Stimulated activated CD4-positive, alpha-beta T cell treated with anti-CD3 and anti-CD28 coated beads, TNF-alpha, amount 100 ng/mL, for 4 hours (primary cell): ENCODE results near the gene APC.
"Not testable (repeated sequence)": the region's sequence is repeated elsewhere in the genome, so short reads cannot be mapped to it uniquely, and the experiment has no call there.

ENCODE experiments used
- DNase-seq, 3 experiments: peaks; one replicate each; pipeline ENCODE4 v3.0.0-alpha.2; 2020; ENCODE audit warnings: low read depth in 3 of 3

Gene APC

DNA sequence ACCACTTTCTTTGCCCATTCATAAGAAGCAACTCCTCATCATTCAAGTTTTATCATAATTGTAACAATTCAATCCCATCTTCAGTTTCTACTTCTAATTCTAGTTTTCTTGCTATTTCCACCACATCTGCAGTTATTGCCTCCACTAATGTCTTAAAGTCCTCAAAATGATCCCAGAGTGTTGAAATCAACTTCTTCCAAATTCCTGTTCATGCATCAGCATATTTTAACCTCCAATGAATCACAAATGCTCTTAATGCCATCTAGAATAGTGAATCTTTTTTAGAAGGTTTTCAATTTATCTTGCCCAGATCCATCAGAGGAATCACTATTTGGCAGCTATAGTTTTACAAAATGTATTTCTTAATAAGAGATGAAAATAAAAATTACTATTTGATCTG is 120.2 kb downstream of the APC start:
- DNase-seq, result no peak

DNA sequence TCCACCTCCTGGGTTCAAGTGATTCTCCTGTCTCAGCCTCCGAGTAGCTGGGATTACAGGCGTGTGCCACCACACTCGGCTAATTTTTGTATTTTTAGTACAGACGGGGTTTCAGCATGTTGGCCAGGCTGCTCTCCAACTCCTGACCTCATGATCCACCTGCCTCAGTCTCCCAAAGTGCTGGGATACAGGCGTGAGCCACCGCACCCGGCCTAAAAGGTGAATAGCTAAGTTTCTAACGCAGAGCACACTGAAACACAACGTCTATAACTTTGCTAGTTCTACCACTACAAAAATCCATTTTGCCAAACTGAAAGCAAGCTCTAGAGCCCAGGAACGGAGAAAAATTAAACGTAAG is 122.9 kb downstream of the APC start:
- DNase-seq, result not testable (repeated sequence)

DNA sequence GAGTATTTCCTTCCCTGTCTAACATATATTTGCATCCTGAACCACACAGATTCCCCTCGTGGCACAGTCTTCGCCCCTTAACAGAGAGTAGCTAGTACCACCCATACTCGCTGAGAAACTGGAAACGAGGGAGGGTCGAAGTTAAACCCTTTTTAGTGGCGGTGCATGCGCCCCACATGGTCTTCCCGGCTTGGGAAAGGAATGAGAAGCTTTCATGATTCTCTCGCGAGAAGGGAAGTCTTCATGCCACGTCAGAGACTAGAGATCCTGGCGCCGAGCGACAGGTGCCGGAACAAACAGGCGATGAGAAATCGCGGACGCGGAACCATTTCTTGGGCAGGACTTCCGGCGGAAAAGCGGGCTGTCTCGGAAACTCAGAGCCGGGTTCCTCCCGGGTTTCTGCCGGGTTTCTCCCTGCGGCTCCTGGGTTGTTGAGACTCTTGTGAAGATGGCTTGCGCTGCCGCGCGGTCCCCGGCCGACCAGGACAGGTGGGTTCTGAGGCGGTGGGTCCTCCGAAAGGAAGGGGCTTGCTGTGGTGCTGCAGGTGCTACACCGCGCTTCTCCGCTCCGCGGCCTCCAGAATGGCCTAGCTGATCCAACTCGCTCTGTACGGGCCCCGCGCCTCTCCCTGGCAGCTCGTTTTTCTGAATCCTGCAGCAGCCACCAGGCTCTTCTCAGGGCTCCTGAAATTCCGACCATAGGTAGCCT is 123.4 kb downstream of the APC start, which contains the start of gene SRP19:
SRP19 (plus strand) TSS at position 359 of the 709 bp plus-strand sequence; CDS start at position 449, 90 bp downstream.
- DNase-seq, result peak; percentile 75 to 80 (median 80)

DNA sequence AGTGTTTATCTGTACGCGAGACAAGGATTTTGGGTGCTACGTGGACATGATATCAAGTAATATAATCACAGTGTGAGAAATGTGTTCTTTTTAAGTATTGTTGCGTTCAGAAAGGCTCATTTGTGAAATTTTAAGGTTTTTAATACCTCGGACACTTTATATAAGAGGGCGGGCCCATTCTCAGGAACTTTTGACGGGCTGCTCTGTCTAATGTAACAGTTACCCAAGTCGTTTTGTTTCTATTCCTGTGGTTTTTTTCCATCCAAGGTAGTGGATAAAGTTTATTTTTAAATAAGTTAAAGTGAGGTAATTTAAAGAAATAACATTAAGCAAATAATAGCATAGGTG is 123.9 kb downstream of the APC start:
- DNase-seq, result no peak

DNA sequence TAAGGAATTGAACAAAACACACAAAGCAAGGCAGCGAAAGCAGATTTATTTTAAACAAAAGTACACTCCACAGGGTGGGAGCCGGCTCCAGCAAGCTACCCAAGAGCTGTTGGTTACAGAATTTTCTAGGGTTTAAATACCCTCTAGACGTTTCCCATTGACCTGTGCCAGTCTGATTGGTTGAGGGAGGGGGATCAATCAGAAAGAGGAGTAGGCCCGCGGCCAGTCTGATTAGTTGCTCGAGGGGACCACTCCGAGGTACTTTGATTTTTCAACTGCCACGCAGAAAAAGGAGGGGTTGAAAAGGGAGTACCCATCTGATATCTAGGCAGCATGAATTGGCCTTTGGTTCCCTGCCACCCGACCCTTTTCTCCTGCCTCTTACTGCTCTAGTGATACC is 124.4 kb downstream of the APC start:
- no peak for DNase-seq

DNA sequence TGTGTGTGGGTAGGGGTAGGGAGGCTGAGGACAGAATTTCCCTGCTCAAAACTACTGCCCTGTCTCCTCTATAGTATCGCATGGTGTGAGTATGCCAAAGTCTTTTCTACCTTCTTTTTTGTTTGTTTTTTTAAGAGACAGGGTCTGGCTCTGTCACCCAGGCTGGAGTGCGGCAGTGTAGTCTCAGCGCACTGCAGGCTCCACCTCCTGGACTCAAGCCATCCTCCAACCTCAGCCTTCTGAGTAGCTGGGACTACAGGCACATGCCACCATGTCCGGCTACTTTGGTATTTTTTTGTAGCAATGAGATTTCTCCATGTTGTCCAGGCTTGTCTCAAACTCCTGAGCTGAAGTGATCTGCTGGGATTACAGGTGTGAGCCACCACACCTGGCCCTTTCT is 125.9 kb downstream of the APC start:
- DNase-seq, result no peak

DNA sequence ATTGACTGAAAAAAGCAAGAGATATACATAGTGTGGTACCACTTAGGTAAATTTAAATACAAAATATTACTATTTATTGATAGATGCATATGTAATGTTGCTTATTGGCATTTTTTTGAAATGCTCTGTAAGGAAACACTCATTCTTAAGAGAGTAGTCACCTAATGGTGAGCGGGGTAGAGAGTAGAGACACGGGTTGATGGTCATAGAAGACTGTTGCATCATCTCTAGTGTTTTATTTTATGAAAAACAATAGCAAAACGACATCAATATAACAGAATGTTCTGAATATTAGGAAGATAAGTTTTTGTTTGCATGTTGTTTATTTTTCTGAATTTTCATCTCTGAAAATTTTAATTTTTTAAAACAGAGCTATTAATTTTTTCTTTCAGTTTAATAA is 127.4 kb downstream of the APC start:
- DNase-seq, result no peak

DNA sequence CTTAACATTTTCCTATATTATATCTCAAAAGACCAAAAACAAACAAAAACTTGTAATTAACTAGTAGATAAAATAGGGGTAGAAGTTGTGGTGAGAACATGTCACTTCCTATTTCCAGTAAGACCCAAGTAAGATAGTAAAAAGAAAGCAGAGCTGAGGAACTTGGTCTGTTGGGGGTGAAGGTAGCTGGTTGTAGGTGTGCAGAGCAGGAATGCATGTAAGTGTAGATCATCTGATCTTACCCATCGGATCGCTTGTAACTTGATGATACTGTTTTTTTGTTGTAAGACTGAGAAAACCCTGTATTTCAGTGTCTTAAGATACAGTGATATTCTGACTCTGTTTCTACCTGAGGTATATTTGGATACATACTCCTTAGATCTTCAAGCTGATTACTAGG is 129.1 kb downstream of the APC start:
- no peak for DNase-seq

DNA sequence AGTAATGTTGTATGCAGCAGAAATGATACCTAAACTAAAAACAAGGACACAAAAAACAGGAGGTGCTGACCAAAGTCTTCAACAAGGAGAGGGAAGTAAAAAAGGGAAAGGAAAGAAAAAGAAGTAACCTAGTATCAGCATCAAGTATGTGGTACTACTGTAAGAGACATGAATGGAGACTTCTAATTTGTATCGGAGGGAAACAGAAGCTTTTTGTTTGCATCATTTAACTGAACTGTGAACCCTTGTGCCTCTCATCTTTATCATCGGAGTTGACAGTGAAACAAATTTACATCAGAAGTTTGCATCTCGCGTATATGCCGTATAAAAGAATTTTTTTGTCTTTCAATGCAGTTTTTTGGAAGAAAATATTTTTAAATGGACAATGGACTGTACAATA is 129.7 kb downstream of the APC start:
- DNase-seq, result no peak

DNA sequence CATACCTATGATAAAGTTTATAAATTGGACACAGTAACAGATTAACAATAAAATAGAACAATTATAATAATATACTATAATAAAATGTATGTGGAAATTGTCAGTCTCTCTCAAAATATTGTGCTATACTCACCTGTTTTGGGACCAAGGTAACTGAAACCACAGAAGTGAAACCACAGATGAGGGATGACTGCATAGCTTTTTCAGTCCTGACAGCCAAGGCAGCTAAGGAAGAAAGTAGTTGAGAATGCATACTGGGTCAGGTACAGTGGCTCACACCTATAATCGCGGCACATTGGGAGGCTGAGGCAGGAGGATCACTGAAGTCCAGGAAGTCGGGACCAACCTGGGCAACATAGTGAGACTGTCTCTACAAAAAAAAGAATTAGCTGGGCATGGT is 132.3 kb downstream of the APC start:
- DNase-seq, result no peak

DNA sequence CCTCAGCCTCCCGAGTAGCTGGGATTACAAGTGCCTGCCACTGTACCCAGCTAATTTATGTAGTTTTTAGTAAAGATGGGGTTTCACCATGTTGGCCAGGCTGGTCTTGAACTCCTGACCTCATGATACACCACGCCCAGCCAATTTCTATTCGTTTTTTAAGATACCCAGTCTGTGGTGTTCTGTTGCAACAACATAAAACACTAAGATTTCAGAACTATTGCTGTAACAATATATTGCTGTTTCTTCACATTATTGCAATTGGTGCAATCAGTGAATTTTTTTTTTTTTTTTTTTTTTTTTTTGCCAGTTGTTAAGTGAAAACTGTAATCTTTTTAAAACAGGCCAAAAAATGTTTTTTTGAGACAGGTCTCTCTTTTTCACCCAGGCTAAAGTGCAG is 133.3 kb downstream of the APC start:
- DNase-seq, result no peak

DNA sequence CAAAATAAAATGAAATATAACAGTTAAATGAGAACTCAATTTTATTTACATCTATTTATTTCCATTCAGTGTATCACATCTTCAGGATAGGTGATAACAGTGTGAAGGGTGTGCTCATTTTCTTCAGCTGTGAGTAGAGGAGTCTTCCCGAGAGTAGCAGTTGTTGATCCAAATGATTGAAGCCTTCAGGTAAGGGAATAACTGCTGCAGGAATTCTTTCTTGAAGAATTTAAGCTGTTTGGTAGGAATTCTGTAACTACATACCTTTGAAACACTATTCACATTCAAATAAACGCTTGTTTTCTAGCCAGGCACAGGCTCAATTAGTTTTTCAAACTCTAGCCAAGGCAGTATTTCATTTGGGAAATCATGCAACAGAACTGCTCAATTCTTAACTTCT is 138.7 kb downstream of the APC start:
- no peak for DNase-seq

DNA sequence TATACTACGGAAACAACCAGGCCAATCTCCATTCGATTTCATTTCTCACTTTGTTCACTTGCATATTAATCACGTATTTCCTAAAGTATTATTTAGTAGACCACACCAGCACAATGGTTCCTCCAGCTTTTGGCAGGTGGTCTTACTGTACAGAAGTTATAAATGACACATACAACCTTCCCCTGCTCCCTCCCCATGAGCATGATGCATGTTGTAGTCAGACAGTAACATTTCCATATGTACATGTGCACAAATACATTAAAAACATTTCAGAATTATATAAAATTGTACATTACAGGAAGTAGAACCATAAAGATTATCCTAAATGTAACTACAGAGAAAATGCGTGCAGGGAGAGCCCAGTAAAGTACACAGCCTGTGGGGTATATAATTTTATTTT is 140.4 kb downstream of the APC start:
- no peak for DNase-seq

DNA sequence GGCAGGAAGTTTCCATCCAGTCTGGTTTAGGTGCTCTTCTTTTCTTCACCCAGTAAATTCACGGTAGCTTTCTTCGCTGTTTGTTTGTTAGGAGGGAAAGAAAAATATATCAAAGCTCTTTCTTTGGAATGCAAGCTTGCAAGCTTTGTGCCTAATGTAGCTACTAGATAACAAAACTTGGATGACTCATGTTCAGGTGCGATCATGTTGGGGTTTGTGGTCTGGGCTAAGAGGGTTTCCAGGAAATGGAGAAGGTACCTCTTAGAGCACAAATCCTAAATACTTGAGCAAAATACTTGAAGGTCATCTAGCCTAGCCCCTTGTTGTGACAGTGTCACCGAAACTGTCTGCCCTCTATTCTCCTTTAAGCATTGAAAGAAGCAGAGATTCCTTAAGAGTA is 141.1 kb downstream of the APC start:
- DNase-seq, result peak in 2 of 3 experiments; percentile 23 to 26

DNA sequence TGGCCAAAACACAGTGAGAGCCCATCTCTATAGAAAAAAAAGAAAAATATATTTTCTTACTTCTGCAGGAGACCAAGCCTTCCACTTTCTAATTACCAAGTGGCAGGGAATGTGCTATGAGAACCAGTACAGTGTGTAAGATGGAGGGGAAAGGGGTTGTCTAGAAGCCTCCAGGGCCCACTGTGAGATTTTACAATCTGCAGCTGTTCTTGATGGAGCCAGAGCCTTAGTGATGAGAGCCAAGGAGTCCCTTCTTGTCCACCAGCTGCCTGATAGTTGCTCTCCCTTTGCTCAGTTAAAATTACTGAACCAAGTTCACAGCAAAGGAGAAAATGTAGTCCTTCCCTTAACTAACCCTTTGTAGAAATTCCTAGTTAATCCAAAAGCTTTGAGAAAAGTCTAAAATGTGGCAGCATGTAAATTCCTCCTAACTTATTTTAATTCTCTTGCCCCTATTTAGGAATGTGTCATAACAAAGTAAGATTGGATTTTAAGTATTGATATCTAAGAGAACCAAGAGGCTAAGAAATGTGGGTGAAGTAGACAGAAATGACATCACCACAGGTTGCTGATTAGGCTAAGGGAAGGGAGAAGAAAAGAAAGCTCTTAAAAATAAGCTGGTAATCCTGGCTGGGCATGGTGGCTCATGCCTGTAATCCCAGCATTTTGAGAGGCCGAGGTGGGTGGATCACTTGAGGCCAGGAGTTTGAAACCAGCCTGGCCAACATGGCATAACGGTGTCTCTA is 142.7 kb downstream of the APC start:
- no peak for DNase-seq

DNA sequence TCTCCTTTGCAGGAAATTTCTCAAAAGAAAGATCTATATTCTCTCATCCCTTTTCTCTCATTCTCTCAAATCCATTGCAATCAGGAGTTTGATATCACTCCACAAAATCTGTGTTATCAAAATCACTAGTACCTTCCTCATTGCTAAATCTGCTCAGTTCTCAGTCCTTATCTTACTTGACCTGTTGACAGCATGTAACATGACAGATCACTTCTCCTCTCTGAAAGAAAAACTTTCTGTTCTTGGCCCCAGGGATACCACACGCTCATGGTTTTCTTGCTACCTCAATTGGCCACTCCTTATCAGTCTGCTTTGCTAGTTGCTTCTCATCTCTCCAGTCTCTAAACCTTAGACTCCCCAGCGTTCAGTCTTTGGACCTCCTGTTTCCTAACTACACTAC is 145.5 kb downstream of the APC start:
- no peak for DNase-seq

DNA sequence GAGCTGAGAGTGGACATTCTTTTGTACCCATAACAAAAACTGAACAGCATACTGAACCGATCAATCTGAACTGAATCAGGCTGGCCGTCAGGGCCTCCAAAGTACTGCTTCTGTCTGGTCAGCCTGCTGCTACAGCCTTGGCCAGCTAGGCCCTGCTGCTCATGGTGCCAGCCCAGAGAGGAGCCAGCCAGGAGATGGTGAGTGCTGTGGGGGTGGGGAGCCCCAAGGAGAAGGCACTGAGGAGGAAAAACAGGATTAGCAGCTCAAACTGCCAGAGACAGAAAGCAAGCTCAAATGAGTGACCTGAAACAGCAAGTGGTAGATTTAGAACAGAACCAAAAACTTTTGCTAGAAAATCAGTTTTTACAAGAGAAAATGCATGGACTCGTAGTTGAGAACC is 147.3 kb downstream of the APC start:
- no peak for DNase-seq

DNA sequence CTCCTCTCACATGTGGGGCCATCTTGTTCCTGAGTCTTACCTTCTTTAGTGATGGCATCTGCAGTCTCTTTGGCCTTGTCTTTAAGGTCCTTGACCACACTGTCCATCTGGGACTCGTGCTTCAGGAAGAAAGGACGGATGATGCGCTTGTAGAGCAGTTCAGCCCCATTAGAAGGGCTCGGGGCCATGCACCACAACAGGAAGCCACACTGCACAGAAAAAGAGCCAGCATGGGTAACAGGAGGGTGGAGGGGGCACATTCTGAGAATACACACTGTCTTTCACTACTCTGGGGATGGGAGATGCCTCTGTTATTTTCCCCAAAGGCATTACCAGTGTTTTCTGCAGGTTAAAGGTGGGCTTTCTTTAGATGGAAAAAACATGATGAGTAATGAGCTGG is 149.3 kb downstream of the APC start:
- no peak for DNase-seq

DNA sequence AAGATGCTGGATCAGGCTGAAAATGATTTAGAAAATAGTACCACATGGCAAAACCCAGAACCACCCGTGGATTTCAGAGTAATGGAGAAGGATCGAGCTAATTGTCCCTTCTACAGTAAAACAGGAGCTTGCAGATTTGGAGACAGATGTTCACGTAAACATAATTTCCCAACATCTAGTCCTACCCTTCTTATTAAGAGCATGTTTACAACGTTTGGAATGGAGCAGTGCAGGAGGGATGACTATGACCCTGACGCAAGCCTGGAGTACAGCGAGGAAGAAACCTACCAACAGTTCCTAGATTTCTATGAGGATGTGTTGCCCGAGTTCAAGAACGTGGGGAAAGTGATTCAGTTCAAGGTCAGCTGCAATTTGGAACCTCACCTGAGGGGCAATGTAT is 154.4 kb downstream of the APC start:
- DNase-seq, result not testable (repeated sequence)

DNA sequence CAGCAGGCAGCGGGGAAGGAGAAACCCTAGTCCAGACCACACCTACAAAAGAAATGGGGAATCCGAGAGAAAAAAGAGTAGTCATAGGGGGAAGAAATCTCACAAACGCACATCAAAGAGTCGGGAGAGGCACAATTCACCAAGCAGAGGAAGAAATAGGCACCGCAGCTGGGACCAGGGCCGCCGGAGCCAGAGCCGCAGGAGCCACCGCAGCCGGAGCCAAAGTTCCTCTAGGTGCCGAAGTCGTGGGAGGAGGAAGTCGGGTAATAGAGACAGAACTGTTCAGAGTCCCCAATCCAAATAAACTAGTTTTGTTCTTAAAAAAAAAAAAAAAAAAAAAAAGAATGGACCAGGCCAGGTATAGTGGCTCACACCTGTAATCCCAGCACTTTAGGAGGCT is 155.1 kb downstream of the APC start:
- DNase-seq, result no peak

DNA sequence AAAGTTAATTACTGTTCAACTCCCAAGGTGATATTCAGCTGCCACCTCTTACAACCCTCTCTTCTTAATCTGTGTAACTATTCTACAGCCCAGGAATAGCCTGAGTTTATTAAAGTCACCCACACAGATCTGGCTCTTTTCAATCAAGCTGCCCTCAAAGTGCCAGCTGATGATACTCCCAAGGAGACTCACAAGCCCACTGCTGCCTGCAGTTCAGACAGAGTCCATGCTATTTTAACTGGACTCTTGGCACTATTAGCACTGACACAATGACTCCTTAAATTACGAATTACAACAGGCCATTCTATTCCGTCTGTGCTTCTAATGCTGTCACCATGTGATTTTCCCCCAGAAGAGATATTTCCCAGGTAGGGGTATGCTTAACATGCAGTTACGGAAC is 158.0 kb downstream of the APC start:
- no peak for DNase-seq
